Aorta (tissue), 5 donors: ENCODE data around the gene DHRSX. TPM values are rescaled to one million over a fixed set of nuclear protein-coding genes. Genes with fewer than 3 reads are reported as not detected.

Experiments used
- ATAC-seq: fragments of 200-7000 bp; cut with Tn5 transposase; one replicate; pipeline ENCODE4 v1.9.1; 2022; ENCODE audit warnings: moderate library complexity; ENCODE audit not compliant: low FRiP score
- DNase-seq, 2 donors: peaks; one replicate each; pipeline ENCODE4 v3.0.0-alpha.2; 2020
- H3K27ac ChIP-seq, 2 donors: one replicate each; pipeline ENCODE4 v1.5.1; 2013; ENCODE audit warnings: low read length in 2 of 2, mild to moderate bottlenecking in 2 of 2, moderate library complexity in 2 of 2, control low read depth in 1 of 2, inconsistent platforms in 1 of 2, low read depth in 1 of 2
- H3K27me3 ChIP-seq, 2 donors: one replicate each; pipeline ENCODE4 v1.6.1; 2013; ENCODE audit warnings: control low read depth in 1 of 2, low read length in 1 of 2, mild to moderate bottlenecking in 1 of 2, moderate library complexity in 1 of 2; ENCODE audit not compliant: insufficient read depth in 2 of 2, control insufficient read depth in 1 of 2
- H3K36me3 ChIP-seq, 2 donors: one replicate each; pipeline ENCODE4 v1.6.1; 2013; ENCODE audit warnings: control low read depth in 1 of 2, low read length in 1 of 2, mild to moderate bottlenecking in 1 of 2; ENCODE audit not compliant: insufficient read depth in 2 of 2, control insufficient read depth in 1 of 2
- H3K4me1 ChIP-seq, 2 donors: one replicate each; pipeline ENCODE4 v1.6.1; 2013; ENCODE audit warnings: low read length in 2 of 2, control low read depth in 1 of 2, mild to moderate bottlenecking in 1 of 2, moderate library complexity in 1 of 2; ENCODE audit not compliant: insufficient read depth in 2 of 2, control insufficient read depth in 1 of 2
- H3K4me3 ChIP-seq, 2 donors: one replicate each; pipeline ENCODE4 v1.5.1; 2013; ENCODE audit warnings: low read length in 2 of 2, control low read depth in 1 of 2, mild to moderate bottlenecking in 1 of 2
- H3K9me3 ChIP-seq: one replicate; pipeline ENCODE4 v1.6.1; 2013; ENCODE audit warnings: mild to moderate bottlenecking, low read length; ENCODE audit not compliant: control insufficient read depth
- WGBS, 2 donors: extraction: QIAGEN DNeasy Blood & Tissue Kit; methylation state at CpG; one replicate each; pipeline ENCODE4 v1.1.7; 2013; 5-methylcytosine and 5-hydroxymethylcytosine counted together
- intact Hi-C, 2 donors: fragments of 100-400 bp; cut with DNase I; formaldehyde crosslinking; loops; one replicate each; pipeline versions ENCODE4 v1.14.2 to v1.15.0; 2022
- polyA plus RNA-seq, 2 donors: library from polyadenylated mRNA; stranded (reverse); fragments of 200-250 nt; gene quantifications; one replicate each; pipeline ENCODE4 v1.2.3, GENCODE V29; 2013
- total RNA-seq, 2 donors: library from RNA; stranded (reverse); fragmentation: NEBNext Ultra II Directional; extraction: Animal tissue kit (Norgen Biotek cat#: 25700); gene quantifications; one replicate each; pipeline ENCODE4 v1.2.1, GENCODE V29; 2021
- donor health status: healthy with polysubstance abuse.
- donor health status: Bipolar disorder and iron deficiency.
- donor health status: DM: no; HTN: no; CAD: no.
- donor health status: DM: no; HTN: no; CAD: no.
- donor health status: DM: yes; HTN: yes; CAD: no.

The DHRSX gene
- total and polyA plus RNA-seq, 4 donors: 6.0 to 21.8 (median 11.7) TPM

DNA sequence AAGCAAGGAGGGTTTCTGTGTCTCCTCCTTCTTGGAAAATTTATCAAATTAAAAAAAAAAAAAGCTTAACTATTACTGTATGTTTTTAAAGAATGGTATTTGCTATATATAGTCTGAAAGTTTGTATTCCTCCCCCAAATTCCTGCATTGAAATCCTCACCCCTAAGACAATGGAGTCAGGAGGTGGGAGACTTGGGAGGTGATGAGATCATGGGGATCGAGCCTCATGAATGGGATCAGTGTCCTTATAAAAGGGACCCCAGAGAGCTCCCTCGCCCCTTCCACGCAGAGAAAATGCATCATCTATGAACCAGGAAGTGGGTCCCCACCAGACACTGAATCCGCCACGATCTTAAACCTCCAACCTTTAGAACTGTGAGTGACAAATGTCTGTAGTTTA lies 50.1 kb downstream of the DHRSX start:
- Histone ChIP-seq H3K36me3 (no peaks in the 10 kb centered on the region), H3K4me3 (no peak overlapping the region), H3K27ac (no peak overlapping the region), H3K4me1 (no peaks in the 10 kb centered on the region), H3K9me3 (no peaks in the 10 kb centered on the region), H3K27me3 (no peaks in the 10 kb centered on the region)
- 78 to 83% methylated on average over 5 of the region's 5 CpGs for WGBS, 2 donors
- DNase-seq (no peak), ATAC-seq (no peak)
- intact Hi-C loops: no loop called here

DNA sequence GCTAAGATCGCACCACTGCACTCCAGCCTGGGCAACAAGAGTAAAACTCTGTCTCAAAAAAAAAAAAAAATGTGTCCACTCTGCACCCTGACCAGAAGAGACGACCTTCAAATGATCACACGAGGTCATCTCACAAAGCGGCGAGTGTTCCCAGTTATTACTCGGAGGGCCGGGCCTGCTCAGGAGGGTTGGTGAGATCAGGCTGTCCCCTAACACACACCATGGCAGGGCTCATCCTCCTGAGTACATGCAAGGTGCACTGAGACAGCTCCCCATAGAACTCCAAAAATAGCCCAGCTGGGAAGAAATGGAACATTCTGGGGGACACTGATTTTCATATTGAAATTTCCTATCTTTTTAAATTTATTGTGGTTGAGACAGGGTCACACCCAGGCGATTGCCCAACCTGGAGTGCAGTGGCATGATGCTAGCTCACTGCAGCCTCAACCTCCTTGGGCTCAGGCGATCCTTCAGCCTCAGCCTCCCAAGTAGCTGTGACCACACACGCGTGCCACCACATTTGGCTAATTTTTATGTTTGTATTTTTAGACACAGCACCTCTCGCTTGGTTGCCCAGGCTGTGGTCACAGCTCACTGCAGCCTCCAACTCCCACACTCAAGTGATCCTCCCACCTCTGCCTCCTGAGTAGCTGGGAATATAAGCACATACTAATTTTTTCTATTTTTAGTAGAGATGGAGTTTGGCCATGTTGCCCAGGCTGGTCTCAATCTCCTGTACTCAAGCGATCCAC lies 51.5 kb downstream of the DHRSX start:
- intact Hi-C loops: no loop called here
- no peaks in the 10 kb centered on the region for H3K27me3 ChIP-seq
- no peak overlapping the region for H3K4me3 ChIP-seq
- H3K36me3 ChIP-seq: no peaks in the 10 kb centered on the region
- ATAC-seq (no peak), DNase-seq (no peak)
- H3K4me1 ChIP-seq: no peaks in the 10 kb centered on the region
- no peaks in the 10 kb centered on the region for H3K9me3 ChIP-seq
- WGBS, 2 donors: 95 to 96% methylated on average over 13 of the region's 13 CpGs
- no peak overlapping the region for H3K27ac ChIP-seq

DNA sequence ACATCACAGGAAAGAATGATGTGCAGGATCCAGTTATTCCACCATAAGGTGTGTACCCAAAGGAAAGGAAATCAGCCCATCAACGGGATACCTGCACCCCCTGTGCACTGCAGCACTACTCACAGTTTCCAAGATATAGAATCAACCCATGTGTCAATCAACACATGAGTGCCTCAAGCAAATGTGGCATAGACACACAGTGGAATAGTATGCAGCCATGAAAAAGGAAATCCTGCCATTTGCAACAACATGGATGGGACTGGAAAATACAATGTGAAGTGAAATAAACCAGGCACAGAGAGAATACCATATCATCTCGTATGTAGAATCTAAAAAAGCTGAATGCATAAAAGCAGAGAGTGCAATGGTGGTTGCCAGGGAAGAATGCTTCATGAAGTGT lies 53.3 kb downstream of the DHRSX start:
- Histone ChIP-seq H3K9me3 (no peaks in the 10 kb centered on the region), H3K27ac (no peak overlapping the region), H3K4me1 (no peaks in the 10 kb centered on the region), H3K36me3 (no peaks in the 10 kb centered on the region), H3K4me3 (no peak overlapping the region), H3K27me3 (no peaks in the 10 kb centered on the region)
- 98 to 100% methylated on average over 1 to 2 of the region's 2 CpGs for WGBS, 2 donors
- DNase-seq (no peak), ATAC-seq (no peak)
- intact Hi-C loops: no loop called here

DNA sequence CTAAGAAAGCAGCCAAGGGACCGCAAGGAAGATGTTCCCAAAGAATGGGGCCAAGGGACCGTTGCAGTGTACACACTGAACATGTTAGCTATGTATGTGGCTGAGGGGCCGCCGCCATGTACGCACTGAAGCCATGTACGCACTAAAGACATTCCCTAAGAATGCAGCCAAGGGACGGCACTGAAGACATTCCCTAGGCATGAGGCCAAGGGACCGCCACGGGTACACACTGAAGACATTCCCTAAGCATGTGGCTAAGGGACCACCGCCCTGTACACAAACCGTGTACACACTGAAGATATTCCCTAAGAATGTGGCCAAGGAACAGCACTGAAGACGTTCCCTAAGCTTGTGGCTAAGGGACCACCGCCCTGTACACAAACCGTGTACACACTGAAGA lies 54.0 kb downstream of the DHRSX start:
- intact Hi-C loops: no loop called here
- H3K9me3 ChIP-seq: no peaks in the 10 kb centered on the region
- no peak overlapping the region for H3K4me3 ChIP-seq
- no peak overlapping the region for H3K27ac ChIP-seq
- ATAC-seq (no peak), DNase-seq (no peak)
- no peaks in the 10 kb centered on the region for H3K36me3 ChIP-seq
- no peaks in the 10 kb centered on the region for H3K4me1 ChIP-seq
- 96 to 97% methylated on average over 14 of the region's 14 CpGs for WGBS, 2 donors
- H3K27me3 ChIP-seq: no peaks in the 10 kb centered on the region

DNA sequence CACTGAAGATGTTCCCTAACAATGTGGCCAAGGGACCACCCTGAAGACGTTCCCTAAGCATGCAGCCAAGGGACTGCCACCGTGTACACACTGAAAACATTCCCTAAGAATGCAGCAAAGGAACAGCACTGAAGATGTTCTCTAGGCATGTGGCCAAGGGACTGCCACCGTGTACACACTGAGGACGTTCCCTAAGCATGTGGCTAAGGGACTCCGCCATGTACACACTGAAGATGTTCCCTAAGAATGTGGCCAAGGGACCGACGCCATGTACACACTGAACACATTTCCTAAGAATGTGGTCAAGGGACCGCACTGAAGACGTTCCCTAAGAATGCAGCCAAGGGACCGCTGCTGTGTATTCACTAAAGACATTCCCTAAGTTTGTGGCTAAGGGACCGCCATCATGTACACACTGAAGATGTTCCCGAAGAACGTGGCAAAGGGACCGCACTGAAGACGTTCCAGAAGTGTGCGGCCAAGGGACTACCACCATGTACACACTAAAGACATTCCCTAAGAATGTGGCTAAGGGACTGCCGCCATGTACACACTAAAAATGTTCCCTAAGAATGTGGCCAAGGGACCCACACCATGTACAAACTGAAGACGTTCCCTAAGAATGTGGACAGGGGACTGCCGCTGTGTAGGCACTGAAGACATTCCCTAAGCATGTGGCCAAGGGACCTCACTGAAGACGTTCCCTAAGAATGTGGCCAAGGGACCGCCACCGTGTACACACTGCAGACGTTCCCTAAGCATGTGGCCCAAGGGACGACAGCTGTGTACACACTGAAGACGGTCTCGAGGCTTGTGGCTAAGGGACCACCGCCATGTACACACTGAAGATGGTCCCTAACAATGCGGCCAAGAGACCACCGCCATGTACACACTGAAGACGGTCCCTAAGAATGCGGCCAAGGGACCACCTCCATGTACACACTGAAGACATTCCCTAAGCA lies 54.8 kb downstream of the DHRSX start:
- no peaks in the 10 kb centered on the region for H3K27me3 ChIP-seq
- H3K9me3 ChIP-seq: no peaks in the 10 kb centered on the region
- H3K36me3 ChIP-seq: no peaks in the 10 kb centered on the region
- WGBS, 2 donors: 92% methylated on average over 31 of the region's 31 CpGs
- H3K4me1 ChIP-seq: no peaks in the 10 kb centered on the region
- DNase-seq: no peak
- no peak overlapping the region for H3K27ac ChIP-seq
- intact Hi-C loops: no loop called here
- ATAC-seq: no peak
- H3K4me3 ChIP-seq: no peak overlapping the region

DNA sequence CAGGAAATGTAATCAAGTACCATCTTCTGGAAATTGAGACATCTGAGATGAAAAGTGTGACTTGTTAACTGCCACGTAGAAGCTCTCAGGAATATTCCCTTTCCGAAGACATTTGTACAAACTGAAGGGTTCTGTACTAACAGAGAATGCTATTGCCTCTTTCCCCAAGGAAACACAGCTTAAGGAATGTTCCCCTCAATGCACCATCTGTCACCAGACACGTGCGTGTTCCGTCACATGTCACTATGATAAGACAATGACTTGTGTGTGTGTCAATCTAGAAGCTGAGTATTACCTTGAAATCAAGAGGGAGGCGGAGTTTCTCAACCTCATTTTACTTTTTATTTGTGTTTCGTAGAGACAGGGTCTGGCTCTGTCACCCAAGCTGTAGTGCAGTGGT lies 58.1 kb downstream of the DHRSX start:
- H3K36me3 ChIP-seq: peaks cover 0 to 5% of the 10 kb centered on the region in 2 donors
- H3K9me3 ChIP-seq: no peaks in the 10 kb centered on the region
- H3K27me3 ChIP-seq: no peaks in the 10 kb centered on the region
- no peak overlapping the region for H3K27ac ChIP-seq
- ATAC-seq (no peak), DNase-seq (no peak)
- no peak overlapping the region for H3K4me3 ChIP-seq
- intact Hi-C loops: no loop called here
- H3K4me1 ChIP-seq: no peaks in the 10 kb centered on the region
- WGBS, 2 donors: 85 to 86% methylated on average over 7 of the region's 7 CpGs

DNA sequence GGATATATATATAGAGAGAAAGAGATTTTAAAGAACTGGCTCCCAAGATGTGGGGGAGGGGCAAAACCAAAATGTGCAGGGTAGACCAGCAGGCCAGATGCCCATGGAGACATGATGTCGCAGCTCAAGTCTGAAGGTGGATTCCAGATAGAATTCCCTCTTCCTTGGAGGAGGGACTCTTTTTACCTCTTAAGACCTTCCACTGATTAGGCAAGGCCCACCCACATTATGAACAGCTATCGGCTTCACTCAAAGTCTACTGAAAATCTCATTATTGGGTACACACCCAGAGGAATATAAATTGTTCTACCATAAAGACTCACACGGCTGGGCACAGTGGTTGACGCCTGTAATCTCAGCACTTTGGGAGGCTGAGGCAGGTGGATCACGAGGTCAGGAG lies 59.3 kb downstream of the DHRSX start:
- ATAC-seq (no peak), DNase-seq (no peak)
- WGBS, 2 donors: 98% methylated on average over 5 of the region's 5 CpGs
- Histone ChIP-seq H3K27me3 (no peaks in the 10 kb centered on the region), H3K36me3 (peaks cover 0 to 5% of the 10 kb centered on the region in 2 donors), H3K4me3 (no peak overlapping the region), H3K4me1 (no peaks in the 10 kb centered on the region), H3K27ac (no peak overlapping the region), H3K9me3 (no peaks in the 10 kb centered on the region)
- intact Hi-C loops: no loop called here

DNA sequence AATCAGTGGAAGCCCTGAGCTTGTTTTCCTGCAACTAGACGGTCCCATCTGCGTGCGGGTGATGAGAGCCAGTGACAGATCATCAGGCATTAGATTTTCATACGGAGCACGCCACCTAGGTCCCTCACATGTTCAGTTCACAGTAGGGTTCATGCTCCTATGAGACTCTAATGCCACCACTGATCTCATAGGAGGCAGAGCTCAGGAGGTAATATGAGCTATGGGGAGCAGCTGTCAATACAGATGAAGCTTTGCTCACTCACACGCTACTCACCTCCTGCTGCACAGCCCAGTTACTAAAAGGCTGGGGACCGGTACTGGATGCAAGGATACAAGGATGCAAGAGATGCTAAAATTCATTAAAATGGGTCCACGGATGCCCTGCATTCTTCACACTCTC lies 61.2 kb downstream of the DHRSX start:
- H3K4me1 ChIP-seq: no peaks in the 10 kb centered on the region
- DNase-seq (no peak), ATAC-seq (no peak)
- no peak overlapping the region for H3K4me3 ChIP-seq
- H3K27ac ChIP-seq: no peak overlapping the region
- WGBS, 2 donors: 86 to 97% methylated on average over 8 of the region's 8 CpGs
- H3K27me3 ChIP-seq: no peaks in the 10 kb centered on the region
- no peaks in the 10 kb centered on the region for H3K9me3 ChIP-seq
- intact Hi-C loops: no loop called here
- H3K36me3 ChIP-seq: peaks cover 0 to 5% of the 10 kb centered on the region in 2 donors
